Mesendoderm (in vitro differentiated cells): ENCODE results near the gene ZNF827.
"Not testable (repeated sequence)": the region's sequence is repeated elsewhere in the genome, so short reads cannot be mapped to it uniquely, and the experiment has no call there.

Experiments used
- DNase-seq: peaks from one replicate; pipeline ENCODE4 v3.0.0; 2013
- H2AK5ac ChIP-seq: 2 replicates; pipeline ENCODE4 v1.6.1; 2013; ENCODE audit warnings: low read length, inconsistent platforms
- H2BK120ac ChIP-seq: 2 replicates; pipeline ENCODE4 v1.6.1; 2013; ENCODE audit warnings: low read depth, mild to moderate bottlenecking, low read length, moderate library complexity, mixed read lengths
- H2BK15ac ChIP-seq: replicated peaks from 2 replicates; pipeline ENCODE4 v1.6.1; 2013; ENCODE audit warnings: low read depth, mild to moderate bottlenecking, moderate library complexity
- H2BK5ac ChIP-seq: 2 replicates; pipeline ENCODE4 v1.6.1; 2013; ENCODE audit warnings: low read length, inconsistent platforms
- H3K18ac ChIP-seq: 2 replicates; pipeline ENCODE4 v1.6.1; 2013; ENCODE audit warnings: mild to moderate bottlenecking, low read length, mixed read lengths
- H3K23ac ChIP-seq: one replicate; pipeline ENCODE4 v1.6.1; 2013; ENCODE audit warnings: low read length
- H3K27ac ChIP-seq: 2 replicates; pipeline ENCODE4 v1.5.1; 2013; ENCODE audit warnings: low read depth, mild to moderate bottlenecking, inconsistent platforms, low read length, moderate library complexity
- H3K27me3 ChIP-seq: 2 replicates; pipeline ENCODE4 v1.6.1; 2013; ENCODE audit warnings: low read length, control low read depth, mild to moderate bottlenecking, inconsistent platforms; ENCODE audit not compliant: insufficient read depth, poor library complexity
- H3K36me3 ChIP-seq: 2 replicates; pipeline ENCODE4 v1.6.1; 2013; ENCODE audit warnings: low read length, inconsistent platforms; ENCODE audit not compliant: control insufficient read depth, insufficient read depth
- H3K4ac ChIP-seq: one replicate; pipeline ENCODE4 v1.6.1; 2013; ENCODE audit warnings: low read depth, mild to moderate bottlenecking, low read length, moderate library complexity
- H3K4me1 ChIP-seq: 2 replicates; pipeline ENCODE4 v1.6.1; 2013; ENCODE audit warnings: low read depth, low read length, inconsistent platforms; ENCODE audit not compliant: control insufficient read depth
- H3K4me2 ChIP-seq: 2 replicates; pipeline ENCODE4 v1.6.1; 2013; ENCODE audit warnings: low read length
- H3K4me3 ChIP-seq: 2 replicates; pipeline ENCODE4 v1.5.1; 2013; ENCODE audit warnings: mild to moderate bottlenecking, low read length
- H3K56ac ChIP-seq: one replicate; pipeline ENCODE4 v1.6.1; 2013; ENCODE audit warnings: low read length
- H3K79me1 ChIP-seq: 2 replicates; pipeline ENCODE4 v1.6.1; 2013; ENCODE audit warnings: low read length, inconsistent platforms
- H3K79me2 ChIP-seq: 2 replicates; pipeline ENCODE4 v1.6.1; 2013; ENCODE audit warnings: mild to moderate bottlenecking, low read length; ENCODE audit not compliant: control insufficient read depth, insufficient read depth
- H3K9ac ChIP-seq: 2 replicates; pipeline ENCODE4 v1.6.1; 2013; ENCODE audit warnings: low read length, inconsistent platforms
- H4K5ac ChIP-seq: one replicate; pipeline ENCODE4 v1.6.1; 2013; ENCODE audit warnings: low read length
- H4K8ac ChIP-seq: one replicate; pipeline ENCODE4 v1.6.1; 2013; ENCODE audit warnings: low read depth, mild to moderate bottlenecking, control low read depth, low read length, moderate library complexity
- WGBS: extraction: QIAGEN DNeasy Blood & Tissue Kit; methylation state at CpG from one replicate; pipeline ENCODE4 v1.1.7; 2013; ENCODE audit warnings: low lambda C conversion rate, missing lambda C conversion rate; ENCODE audit not compliant: insufficient coverage; ENCODE audit errors: extremely low coverage; 5-methylcytosine and 5-hydroxymethylcytosine counted together

ZNF827 gene

GRCh38 chr4:145839151-145839550 lies 99.5 kb downstream of the ZNF827 start:
- Histone ChIP-seq H2BK15ac (no peak overlapping the region), H3K79me1 (no peaks in the 10 kb centered on the region), H3K27ac (peak overlapping the region; percentile 16), H3K79me2 (no peaks in the 10 kb centered on the region), H3K4me3 (no peak overlapping the region), H3K36me3 (no peaks in the 10 kb centered on the region), H3K27me3 (no peaks in the 10 kb centered on the region), H3K4me2 (no peak overlapping the region), H3K23ac (no peak overlapping the region), H3K56ac (peak overlapping the region; percentile 3), H4K8ac (no peak overlapping the region), H3K4ac (peak overlapping the region; percentile 2), H2BK120ac (peak overlapping the region; percentile 3), H3K9ac (no peak overlapping the region), H2BK5ac (peak overlapping the region; percentile 22), H4K5ac (no peak overlapping the region), H3K4me1 (no peaks in the 10 kb centered on the region), H2AK5ac (no peak overlapping the region), H3K18ac (no peak overlapping the region)
- DNase-seq = peak; percentile 37
- WGBS = no CpG with 5 or more reads among the region's 10 CpGs

- not testable (repeated sequence) for H2AK5ac ChIP-seq, H3K4ac ChIP-seq, H2BK5ac ChIP-seq, H3K4me2 ChIP-seq, H3K9ac ChIP-seq, H3K23ac ChIP-seq, H3K27ac ChIP-seq, H3K79me1 ChIP-seq, H3K56ac ChIP-seq, H3K18ac ChIP-seq, H2BK15ac ChIP-seq, H3K4me1 ChIP-seq, H4K8ac ChIP-seq, H3K27me3 ChIP-seq, H3K79me2 ChIP-seq, H3K36me3 ChIP-seq, H2BK120ac ChIP-seq, H3K4me3 ChIP-seq, DNase-seq, H4K5ac ChIP-seq
- no CpG with 5 or more reads among the region's 4 CpGs for WGBS
Observed at GRCh38 chr4:145832384-145832783, 106.2 kb downstream of the ZNF827 start.

- Histone ChIP-seq H3K79me2 (no peaks in the 10 kb centered on the region), H3K18ac (no peak overlapping the region), H4K5ac (no peak overlapping the region), H3K23ac (no peak overlapping the region), H3K4me1 (peaks cover 2% of the 10 kb centered on the region), H4K8ac (no peak overlapping the region), H3K4me3 (no peak overlapping the region), H3K27ac (no peak overlapping the region), H2AK5ac (no peak overlapping the region), H3K9ac (no peak overlapping the region), H3K56ac (no peak overlapping the region), H2BK15ac (no peak overlapping the region), H2BK120ac (no peak overlapping the region), H3K36me3 (no peaks in the 10 kb centered on the region), H2BK5ac (no peak overlapping the region), H3K79me1 (no peaks in the 10 kb centered on the region), H3K4ac (no peak overlapping the region), H3K4me2 (no peak overlapping the region), H3K27me3 (no peaks in the 10 kb centered on the region)
- no peak for DNase-seq
- WGBS = no CpG with 5 or more reads among the region's 3 CpGs
Observed at GRCh38 chr4:145830699-145831098, 107.9 kb downstream of the ZNF827 start.

GRCh38 chr4:145829629-145830395 lies 108.8 kb downstream of the ZNF827 start:
- Histone ChIP-seq H2BK5ac (no peak overlapping the region), H3K36me3 (no peaks in the 10 kb centered on the region), H3K4me3 (no peak overlapping the region), H3K18ac (no peak overlapping the region), H4K5ac (no peak overlapping the region), H3K27ac (no peak overlapping the region), H2BK15ac (no peak overlapping the region), H2AK5ac (no peak overlapping the region), H2BK120ac (no peak overlapping the region), H3K4me1 (peaks cover 8% of the 10 kb centered on the region), H3K79me2 (no peaks in the 10 kb centered on the region), H3K27me3 (no peaks in the 10 kb centered on the region), H3K4me2 (no peak overlapping the region), H3K56ac (no peak overlapping the region), H4K8ac (no peak overlapping the region), H3K4ac (no peak overlapping the region), H3K23ac (no peak overlapping the region), H3K79me1 (no peaks in the 10 kb centered on the region), H3K9ac (no peak overlapping the region)
- WGBS = no CpG with 5 or more reads among the region's 5 CpGs
- DNase-seq = no peak

- Histone ChIP-seq H2BK120ac (no peak overlapping the region), H3K9ac (no peak overlapping the region), H4K5ac (no peak overlapping the region), H3K56ac (no peak overlapping the region), H3K4me1 (peaks cover 8% of the 10 kb centered on the region), H3K79me1 (no peaks in the 10 kb centered on the region), H3K27me3 (no peaks in the 10 kb centered on the region), H2AK5ac (no peak overlapping the region), H3K27ac (no peak overlapping the region), H3K79me2 (no peaks in the 10 kb centered on the region), H3K23ac (no peak overlapping the region), H3K18ac (no peak overlapping the region), H3K4me2 (no peak overlapping the region), H3K4ac (no peak overlapping the region), H2BK15ac (no peak overlapping the region), H2BK5ac (no peak overlapping the region), H4K8ac (no peak overlapping the region), H3K4me3 (no peak overlapping the region), H3K36me3 (no peaks in the 10 kb centered on the region)
- DNase-seq = no peak
- no CpG with 5 or more reads among the region's 3 CpGs for WGBS
Observed at GRCh38 chr4:145828802-145829485, 109.7 kb downstream of the ZNF827 start.
